IMR-90 (cell line): ENCODE results near the gene IL17REL. TPM values are rescaled to one million over a fixed set of nuclear protein-coding genes. Genes with fewer than 3 reads are reported as not detected.

ENCODE experiments used
- ATAC-seq: fragments of 200-7000 bp; cut with Tn5 transposase; 2 replicates; pipeline ENCODE4 v1.9.1; 2020; ENCODE audit warnings: low read depth, mild to moderate bottlenecking, moderate library complexity
- BruUV-seq: library from RNA; stranded (reverse); fragments of 400-500 nt; replicated peaks from 2 replicates; lab custom pipeline; 2021; lab: Mats Ljungman, UMichigan
- CTCF ChIA-PET: fragments of 300-600 bp; formaldehyde crosslinking; extraction: SDS; loops from one replicate; lab custom pipeline; 2021; ENCODE audit warnings: antibody characterized with exemption; lab: Yijun Ruan, JAX
- POLR2A ChIA-PET: fragments of 300-600 bp; sonication (Branson Sonifier 250); formaldehyde crosslinking; loops from one replicate; lab custom pipeline; 2022; ENCODE audit warnings: antibody characterized with exemption; ENCODE audit not compliant: unreplicated experiment; lab: Charles Lee
- DNase-seq: peaks from one replicate; pipeline ENCODE4 v3.0.0; 2013
- H2AFZ ChIP-seq: replicated peaks from 2 replicates; pipeline ENCODE3; 2013; ENCODE audit warnings: low read length, mild to moderate bottlenecking; ENCODE audit not compliant: poor library complexity
- H2AK5ac ChIP-seq: 2 replicates; pipeline ENCODE4 v1.6.1; 2013; ENCODE audit warnings: low read depth, low read length, inconsistent platforms
- H2AK9ac ChIP-seq: replicated peaks from 2 replicates; pipeline ENCODE3; 2013; ENCODE audit warnings: mild to moderate bottlenecking, low read depth, low read length, moderate library complexity; ENCODE audit not compliant: poor library complexity
- H2BK120ac ChIP-seq: 2 replicates; pipeline ENCODE4 v1.6.1; 2013; ENCODE audit warnings: low read depth, low read length, inconsistent platforms
- H2BK15ac ChIP-seq: 3 replicates; pipeline ENCODE4 v1.6.1; 2013; ENCODE audit warnings: low read depth, low read length, inconsistent platforms
- H2BK20ac ChIP-seq: 2 replicates; pipeline ENCODE4 v1.6.1; 2013; ENCODE audit warnings: low read depth, mild to moderate bottlenecking, inconsistent platforms, low read length, moderate library complexity
- H2BK5ac ChIP-seq: 2 replicates; pipeline ENCODE4 v1.6.1; 2013; ENCODE audit warnings: mild to moderate bottlenecking, low read depth, low read length, inconsistent platforms; ENCODE audit not compliant: poor library complexity, severe bottlenecking
- H3K14ac ChIP-seq: replicated peaks from 2 replicates; pipeline ENCODE4 v1.6.1; 2013; ENCODE audit warnings: low read depth, low read length, inconsistent platforms
- H3K18ac ChIP-seq: 2 replicates; pipeline ENCODE4 v1.6.1; 2013; ENCODE audit warnings: low read depth, low read length, control low read depth
- H3K23ac ChIP-seq: 2 replicates; pipeline ENCODE4 v1.6.1; 2013; ENCODE audit warnings: low read depth, low read length, inconsistent platforms
- H3K27ac ChIP-seq: 2 replicates; pipeline ENCODE4 v1.5.1; 2013; ENCODE audit warnings: mild to moderate bottlenecking, control low read depth, low read length; ENCODE audit not compliant: insufficient read depth
- H3K27me3 ChIP-seq: 2 replicates; pipeline ENCODE4 v1.6.1; 2013; ENCODE audit warnings: low read length; ENCODE audit not compliant: control insufficient read depth, insufficient read depth
- H3K36me3 ChIP-seq: 2 replicates; pipeline ENCODE4 v1.6.1; 2013; ENCODE audit warnings: low read length, mixed read lengths; ENCODE audit not compliant: control insufficient read depth, insufficient read depth
- H3K4ac ChIP-seq: 2 replicates; pipeline ENCODE4 v1.6.1; 2013; ENCODE audit warnings: low read depth, low read length, inconsistent platforms
- H3K4me1 ChIP-seq: 2 replicates; pipeline ENCODE4 v1.6.1; 2013; ENCODE audit warnings: low read length, mixed read lengths; ENCODE audit not compliant: control insufficient read depth, insufficient read depth
- H3K4me2 ChIP-seq: 2 replicates; pipeline ENCODE4 v1.6.1; 2013; ENCODE audit warnings: low read depth, mild to moderate bottlenecking, control low read depth, low read length, moderate library complexity
- H3K4me3 ChIP-seq: 2 replicates; pipeline ENCODE4 v1.5.1; 2013; ENCODE audit warnings: low read depth, mild to moderate bottlenecking, control low read depth, low read length, moderate library complexity; ENCODE audit not compliant: insufficient read depth
- H3K56ac ChIP-seq: 2 replicates; pipeline ENCODE4 v1.6.1; 2013; ENCODE audit warnings: low read length, inconsistent platforms; ENCODE audit not compliant: insufficient read depth; ENCODE audit errors: extremely low read depth
- H3K79me1 ChIP-seq, 2 experiments: 2 replicates each; pipeline ENCODE4 v1.6.1; 2013; ENCODE audit warnings: low read length in 2 of 2, inconsistent platforms in 1 of 2, low read depth in 1 of 2
- H3K9ac ChIP-seq: 2 replicates; pipeline ENCODE4 v1.6.1; 2013; ENCODE audit warnings: low read depth, low read length, control low read depth
- H3K9me1 ChIP-seq: 2 replicates; pipeline ENCODE4 v1.6.1; 2013; ENCODE audit warnings: low read length, inconsistent platforms; ENCODE audit not compliant: insufficient read depth
- H3K9me3 ChIP-seq: 2 replicates; pipeline ENCODE4 v1.6.1; 2013; ENCODE audit warnings: low read length; ENCODE audit not compliant: control insufficient read depth, insufficient read depth
- H4K20me1 ChIP-seq: 2 replicates; pipeline ENCODE4 v1.6.1; 2013; ENCODE audit warnings: low read length, inconsistent platforms; ENCODE audit not compliant: insufficient read depth
- H4K5ac ChIP-seq: 2 replicates; pipeline ENCODE4 v1.6.1; 2013; ENCODE audit warnings: mild to moderate bottlenecking, low read depth, low read length, control low read depth
- H4K8ac ChIP-seq, 2 experiments: 2 replicates each; pipeline ENCODE4 v1.6.1; 2013; ENCODE audit warnings: low read depth in 2 of 2, low read length in 2 of 2, control low read depth in 1 of 2, inconsistent platforms in 1 of 2
- H4K91ac ChIP-seq: 2 replicates; pipeline ENCODE4 v1.6.1; 2013; ENCODE audit warnings: low read depth, low read length, inconsistent platforms; ENCODE audit not compliant: insufficient read depth
- BHLHE40 ChIP-seq: fragments of 150-350 bp; IDR thresholded peaks from 2 replicates; pipeline ENCODE4 v1.6.1; 2016; ENCODE audit warnings: mild to moderate bottlenecking, low read depth, low read length
- CEBPB ChIP-seq: IDR thresholded peaks from 2 replicates; pipeline ENCODE4 v1.6.1; 2012; ENCODE audit warnings: low read depth, low read length, improper control_type of control experiment
- ELK1 ChIP-seq: fragments of 150-350 bp; IDR thresholded peaks from 2 replicates; pipeline ENCODE4 v1.6.1; 2016; ENCODE audit warnings: low read depth, mild to moderate bottlenecking, low read length, moderate library complexity, borderline replicate concordance
- MAFK ChIP-seq: IDR thresholded peaks from 2 replicates; pipeline ENCODE4 v1.6.1; 2012; ENCODE audit warnings: low read depth, low read length, improper control_type of control experiment
- MAZ ChIP-seq: IDR thresholded peaks from 2 replicates; pipeline ENCODE4 v1.6.1; 2012; ENCODE audit warnings: low read depth, mild to moderate bottlenecking, low read length, improper control_type of control experiment, moderate library complexity, borderline replicate concordance
- NFE2L2 ChIP-seq: fragments of 150-350 bp; IDR thresholded peaks from 2 replicates; pipeline ENCODE4 v1.6.1; 2016; ENCODE audit warnings: low read depth, mild to moderate bottlenecking, low read length
- POLR2A ChIP-seq: IDR thresholded peaks from 2 replicates; pipeline ENCODE4 v1.6.1; 2012; ENCODE audit warnings: mild to moderate bottlenecking, low read depth, low read length
- RAD21 ChIP-seq: IDR thresholded peaks from 2 replicates; pipeline ENCODE4 v1.6.1; 2012; ENCODE audit warnings: low read length, improper control_type of control experiment
- USF2 ChIP-seq: fragments of 150-350 bp; IDR thresholded peaks from 2 replicates; pipeline ENCODE4 v1.6.1; 2017; ENCODE audit warnings: mild to moderate bottlenecking, antibody characterized with exemption, low read length, low read depth
- WGBS, 2 experiments: methylation state at CpG; one replicate each; pipeline versions ENCODE4 v1.1.5 to v1.1.7; 2013; ENCODE audit warnings: missing lambda C conversion rate in 2 of 2; ENCODE audit not compliant: insufficient read length in 1 of 2; ENCODE audit errors: extremely low coverage in 2 of 2; 5-methylcytosine and 5-hydroxymethylcytosine counted together
- dilution Hi-C: fragments of 300-500 bp; cut with HindIII; formaldehyde crosslinking; loops from one replicate; pipeline ENCODE4 v1.14.3; 2018; ENCODE audit warnings: low sequenced_read_pairs; ENCODE audit not compliant: unreplicated experiment
- in situ Hi-C: fragments of 300-500 bp; cut with MboI; formaldehyde crosslinking; loops from 3 replicates; pipeline ENCODE4 v1.14.3; 2019; ENCODE audit warnings: low sequenced_read_pairs, inconsistent platforms, mixed read lengths
- intact Hi-C: fragments of 100-400 bp; cut with micrococcal nuclease; formaldehyde crosslinking; loops from 2 replicates; pipeline ENCODE4 v1.10.0; 2022
- polyA plus RNA-seq, 3 experiments: library from polyadenylated mRNA; depleted of rRNA; stranded (reverse); fragments of >200 nt; gene quantifications; 2 replicates each; pipeline ENCODE4 v1.2.3, GENCODE V29; 2012; ENCODE audit warnings: low replicate concordance in 1 of 3
- total RNA-seq: library from RNA; depleted of rRNA; stranded (reverse); fragments of >200 nt; gene quantifications from 2 replicates; pipeline ENCODE4 v1.2.3, GENCODE V29; 2012

IL17REL gene
- total and polyA plus RNA-seq, 2 of the 4 experiments (the other 2 are of a cell fraction) = not detected

- in situ Hi-C loops = no loop called here
- no peak overlapping the region for H3K23ac ChIP-seq
- H4K20me1 ChIP-seq = peaks cover 37% of the 10 kb centered on the region
- no TSS peak for BruUV-seq
- peaks cover 16 to 54% of the 10 kb centered on the region in 2 experiments for H3K79me1 ChIP-seq
- no peak overlapping the region for H3K14ac ChIP-seq
- no peak overlapping the region for H4K5ac ChIP-seq
- peaks cover 30% of the 10 kb centered on the region for H3K36me3 ChIP-seq
- 0 out of 2 replicates have a peak overlapping the region, but pooled peaks have one; percentile 8 for H3K9ac ChIP-seq
- dilution Hi-C loops = no loop called here
- H3K4me1 ChIP-seq = peaks cover 40% of the 10 kb centered on the region
- H3K18ac ChIP-seq = no peak overlapping the region
- intact Hi-C loops = no loop called here
- H4K8ac ChIP-seq = no peak overlapping the region; a peak in 2 of 4 replicates
- H4K91ac ChIP-seq = no peak overlapping the region
- no CpG with 5 or more reads among the region's 6 CpGs for WGBS, 2 experiments
- no peak overlapping the region for H2AFZ ChIP-seq
- no peak overlapping the region for H2BK120ac ChIP-seq
- peak overlapping the region; percentile 38; the same call in 1 of the 2 replicates for H3K4me2 ChIP-seq
- no peak overlapping the region for H3K4ac ChIP-seq
- H3K56ac ChIP-seq = no peak overlapping the region
- H2BK5ac ChIP-seq = no peak overlapping the region
- H3K9me1 ChIP-seq = peaks cover 6% of the 10 kb centered on the region; the same call in 1 of the 2 replicates
- H3K27ac ChIP-seq = peak overlapping the region; percentile 5; the same call in 1 of the 2 replicates
- no peak overlapping the region for H2BK20ac ChIP-seq
- ChIA-PET CTCF (no interaction called here), POLR2A (no interaction called here)
- peak overlapping the region; percentile 11 for H2AK9ac ChIP-seq
- ATAC-seq (no peak), DNase-seq (no peak)
- TF ChIP-seq POLR2A = no peak
- TF ChIP-seq BHLHE40 = no peak
- TF ChIP-seq NFE2L2 = no peak
- TF ChIP-seq MAFK = no peak
- TF ChIP-seq ELK1 = no peak
- no peak for TF ChIP-seq MAZ
- TF ChIP-seq USF2 = no peak
- no peak for TF ChIP-seq CEBPB
- no peak for TF ChIP-seq RAD21
- H2BK15ac ChIP-seq = no peak overlapping the region
- no peaks in the 10 kb centered on the region for H3K27me3 ChIP-seq
- H3K4me3 ChIP-seq = no peak overlapping the region
- H3K9me3 ChIP-seq = no peaks in the 10 kb centered on the region
- no peak overlapping the region for H2AK5ac ChIP-seq
Measured at GRCh38 chr22:49963647-49964026, 48.9 kb downstream of the IL17REL start.
